H1 (cell line): Measurements from ENCODE around the gene ZNF683. TPM values are rescaled to one million over a fixed set of nuclear protein-coding genes. Genes with fewer than 3 reads are reported as not detected.

Source experiments
- CTCF ChIA-PET: fragments of 300-600 bp; sonication (Branson Sonifier 250); formaldehyde crosslinking; loops from one replicate; lab custom pipeline; 2021; ENCODE audit not compliant: partially characterized antibody; lab: Charles Lee
- POLR2A ChIA-PET: fragments of 300-600 bp; sonication (Branson Sonifier 250); formaldehyde crosslinking; loops from one replicate; lab custom pipeline; 2021; ENCODE audit warnings: inconsistent platforms; ENCODE audit not compliant: partially characterized antibody; lab: Charles Lee
- DNase-seq, 2 experiments: peaks; one replicate each; pipeline versions ENCODE4 v3.0.0 to v3.0.0-alpha.2; 2010 to 2022; ENCODE audit warnings: low spot score in 2 of 2, low read depth in 1 of 2, mixed read lengths in 1 of 2
- FAIRE-seq: peaks from 2 replicates; lab custom pipeline; 2011; peaks lifted over from hg19 to GRCh38; lab: Jason Lieb, UNC
- H2AFZ ChIP-seq: 2 replicates; pipeline ENCODE4 v1.8.1; 2012; ENCODE audit warnings: low read length, inconsistent platforms
- H2AK5ac ChIP-seq: 2 replicates; pipeline ENCODE4 v1.6.1; 2013; ENCODE audit warnings: low read depth, low read length
- H2BK120ac ChIP-seq: replicated peaks from 2 replicates; pipeline ENCODE3; 2013; ENCODE audit warnings: low read depth, low read length, inconsistent platforms
- H2BK12ac ChIP-seq: 2 replicates; pipeline ENCODE4 v1.6.1; 2013; ENCODE audit warnings: low read depth, low read length
- H2BK15ac ChIP-seq: 2 replicates; pipeline ENCODE4 v1.6.1; 2013; ENCODE audit warnings: low read length
- H2BK20ac ChIP-seq: 2 replicates; pipeline ENCODE4 v1.6.1; 2013; ENCODE audit warnings: low read length
- H2BK5ac ChIP-seq: 2 replicates; pipeline ENCODE4 v1.6.1; 2013; ENCODE audit warnings: low read depth, low read length
- H3K14ac ChIP-seq: 2 replicates; pipeline ENCODE4 v1.6.1; 2013; ENCODE audit warnings: inconsistent platforms; ENCODE audit not compliant: insufficient read length
- H3K18ac ChIP-seq: 2 replicates; pipeline ENCODE4 v1.6.1; 2013; ENCODE audit warnings: low read length; ENCODE audit errors: extremely low read depth
- H3K23ac ChIP-seq: 2 replicates; pipeline ENCODE4 v1.6.1; 2013; ENCODE audit warnings: inconsistent platforms; ENCODE audit not compliant: insufficient read length
- H3K23me2 ChIP-seq: 2 replicates; pipeline ENCODE4 v1.6.1; 2013; ENCODE audit warnings: low read depth, low read length
- H3K27ac ChIP-seq: 2 replicates; pipeline ENCODE4 v1.6.1; 2011; ENCODE audit warnings: low read depth, low read length, inconsistent platforms
- H3K27me3 ChIP-seq, 4 experiments: replicated peaks in 1 of 4; 1 replicate in 1 of 4; 2 replicates in 3 of 4; pipeline versions ENCODE4 v1.6.1 to v1.8.1; 2011 to 2013; ENCODE audit warnings: low read length in 3 of 4, mild to moderate bottlenecking in 3 of 4, inconsistent platforms in 2 of 4, mixed read lengths in 2 of 4, moderate library complexity in 1 of 4; ENCODE audit not compliant: control insufficient read depth in 3 of 4, insufficient read depth in 3 of 4; ENCODE audit errors: extremely low read depth in 1 of 4
- H3K36me3 ChIP-seq, 4 experiments: 2 replicates each; pipeline versions ENCODE4 v1.6.1 to v1.8.1; 2011 to 2013; ENCODE audit warnings: mild to moderate bottlenecking in 4 of 4, low read length in 3 of 4, moderate library complexity in 2 of 4, control low read depth in 1 of 4, inconsistent platforms in 1 of 4; ENCODE audit not compliant: insufficient read depth in 4 of 4, control insufficient read depth in 2 of 4
- H3K4ac ChIP-seq: replicated peaks from 2 replicates; pipeline ENCODE3; 2013; ENCODE audit warnings: low read length, low read depth, mixed read lengths, inconsistent platforms; ENCODE audit not compliant: insufficient read length
- H3K4me1 ChIP-seq, 4 experiments: replicated peaks in 1 of 4; 1 replicate in 1 of 4; 2 replicates in 3 of 4; pipeline versions ENCODE4 v1.6.1 to v1.8.1; 2011 to 2013; ENCODE audit warnings: low read length in 3 of 4, inconsistent platforms in 2 of 4, mixed read lengths in 1 of 4; ENCODE audit not compliant: insufficient read depth in 4 of 4, control insufficient read depth in 3 of 4
- H3K4me2 ChIP-seq, 2 experiments: 2 replicates each; pipeline versions ENCODE4 v1.6.1 to v1.8.1; 2011 to 2013; ENCODE audit warnings: low read depth in 2 of 2, low read length in 2 of 2, control low read depth in 1 of 2, inconsistent platforms in 1 of 2, mild to moderate bottlenecking in 1 of 2; ENCODE audit not compliant: insufficient read depth in 1 of 2
- H3K4me3 ChIP-seq, 4 experiments: fragments of 200-600, 300-600 bp in 1 of 4; sonication (generic), shearing (Covaris generic), sonication (Bioruptor Twin) in 1 of 4; 2 replicates each; pipeline versions ENCODE4 v1.5.1 to v1.8.1; 2011 to 2016; ENCODE audit warnings: low read length in 4 of 4, low read depth in 3 of 4, control low read depth in 2 of 4, inconsistent platforms in 2 of 4, mild to moderate bottlenecking in 2 of 4, mixed read lengths in 1 of 4, moderate library complexity in 1 of 4; ENCODE audit not compliant: insufficient read depth in 2 of 4; ENCODE audit errors: extremely low read depth in 1 of 4
- H3K56ac ChIP-seq: replicated peaks from 2 replicates; pipeline ENCODE3; 2013; ENCODE audit warnings: low read depth, mild to moderate bottlenecking, mixed read lengths, low read length, inconsistent platforms; ENCODE audit not compliant: insufficient read length
- H3K79me1 ChIP-seq: 2 replicates; pipeline ENCODE4 v1.6.1; 2013; ENCODE audit warnings: low read depth, low read length, control low read depth
- H3K79me2 ChIP-seq, 2 experiments: 2 replicates each; pipeline versions ENCODE4 v1.6.1 to v1.8.1; 2012 to 2013; ENCODE audit warnings: low read length in 2 of 2, mild to moderate bottlenecking in 2 of 2, inconsistent platforms in 1 of 2; ENCODE audit not compliant: insufficient read depth in 2 of 2, control insufficient read depth in 1 of 2
- H3K9ac ChIP-seq, 4 experiments: replicated peaks in 1 of 4; 1 replicate in 1 of 4; 2 replicates in 3 of 4; pipeline versions ENCODE4 v1.6.1 to v1.8.1; 2011 to 2013; ENCODE audit warnings: low read depth in 3 of 4, low read length in 3 of 4, control low read depth in 2 of 4, mild to moderate bottlenecking in 2 of 4, moderate library complexity in 2 of 4, inconsistent platforms in 1 of 4; ENCODE audit errors: extremely low read depth in 1 of 4
- H3K9me3 ChIP-seq, 2 experiments: 2 replicates each; pipeline versions ENCODE4 v1.6.1 to v1.8.1; 2012 to 2013; ENCODE audit warnings: mild to moderate bottlenecking in 2 of 2, moderate library complexity in 2 of 2, control low read depth in 1 of 2, inconsistent platforms in 1 of 2, low read depth in 1 of 2, low read length in 1 of 2, mixed read lengths in 1 of 2; ENCODE audit not compliant: insufficient read depth in 2 of 2
- H4K20me1 ChIP-seq, 2 experiments: replicated peaks in 1 of 2; 2 replicates each; pipeline versions ENCODE3 to v1.8.1; 2011 to 2013; ENCODE audit warnings: inconsistent platforms in 2 of 2, low read length in 2 of 2, mild to moderate bottlenecking in 1 of 2; ENCODE audit not compliant: insufficient read depth in 2 of 2, control insufficient read depth in 1 of 2
- H4K5ac ChIP-seq: 2 replicates; pipeline ENCODE4 v1.6.1; 2013; ENCODE audit warnings: low read length, low read depth, mixed read lengths, inconsistent platforms; ENCODE audit not compliant: insufficient read length
- H4K8ac ChIP-seq: 2 replicates; pipeline ENCODE4 v1.8.0; 2013; ENCODE audit warnings: mild to moderate bottlenecking, moderate library complexity, low read length, inconsistent platforms; ENCODE audit not compliant: insufficient read depth; ENCODE audit errors: extremely low read depth
- H4K91ac ChIP-seq: replicated peaks from 2 replicates; pipeline ENCODE3; 2013; ENCODE audit warnings: low read length, mixed read lengths, inconsistent platforms; ENCODE audit not compliant: insufficient read length
- BCL11A ChIP-seq, 2 experiments: IDR thresholded peaks; one replicate each; pipeline ENCODE4 v1.6.1; 2011; ENCODE audit warnings: low read depth in 2 of 2, low read length in 2 of 2, mild to moderate bottlenecking in 2 of 2
- CEBPB ChIP-seq: IDR thresholded peaks from 2 replicates; pipeline ENCODE4 v1.6.1; 2012; ENCODE audit warnings: low read depth, low read length
- JUND ChIP-seq: IDR thresholded peaks from 2 replicates; pipeline ENCODE4 v1.6.1; 2011; ENCODE audit warnings: mild to moderate bottlenecking, improper control_type of control experiment, low read length
- NRF1 ChIP-seq: IDR thresholded peaks from 2 replicates; pipeline ENCODE4 v1.6.1; 2011; ENCODE audit warnings: mild to moderate bottlenecking, low read depth, low read length, improper control_type of control experiment
- POLR2AphosphoS5 ChIP-seq: IDR thresholded peaks from 2 replicates; pipeline ENCODE4 v1.6.1; 2011; ENCODE audit warnings: low read depth, low read length
- POU5F1 ChIP-seq: IDR thresholded peaks from 2 replicates; pipeline ENCODE4 v1.6.1; 2011; ENCODE audit warnings: low read depth, mild to moderate bottlenecking, low read length, moderate library complexity
- RFX5 ChIP-seq: IDR thresholded peaks from 2 replicates; pipeline ENCODE4 v1.6.1; 2011; ENCODE audit warnings: low read depth, low read length, improper control_type of control experiment, borderline replicate concordance
- SAP30 ChIP-seq: fragments of 300-600 bp; sonication (generic); IDR thresholded peaks from 2 replicates; pipeline ENCODE4 v1.7.1; 2012; ENCODE audit warnings: low read length, moderate library complexity, mild to moderate bottlenecking, inconsistent platforms; ENCODE audit not compliant: insufficient read depth, insufficient replicate concordance
- SIRT6 ChIP-seq: IDR thresholded peaks from one replicate; pipeline ENCODE4 v1.7.1; 2012; ENCODE audit warnings: low read length, inconsistent platforms
- TBP ChIP-seq: IDR thresholded peaks from 2 replicates; pipeline ENCODE4 v1.6.1; 2011; ENCODE audit warnings: low read depth, low read length, improper control_type of control experiment
- WGBS, 2 experiments: shearing (Covaris generic) in 1 of 2; methylation state at CpG; one replicate each; pipeline versions ENCODE4 v1.1.6 to v1.1.7; 2013 to 2015; ENCODE audit warnings: low lambda C conversion rate in 2 of 2, mixed read lengths in 2 of 2, inconsistent platforms in 1 of 2, low coverage in 1 of 2, missing lambda C conversion rate in 1 of 2; ENCODE audit not compliant: insufficient replicate concordance in 2 of 2, insufficient coverage in 1 of 2, insufficient read length in 1 of 2; ENCODE audit errors: extremely low coverage in 1 of 2, missing lambda C conversion rate in 1 of 2; 5-methylcytosine and 5-hydroxymethylcytosine counted together
- polyA plus RNA-seq, 7 experiments: library from polyadenylated mRNA; depleted of rRNA in 3 of 7; stranded (reverse) in 5 of 7; unstranded in 2 of 7; fragments of >200 nt in 5 of 7; fragments of 200-250 nt in 2 of 7; gene quantifications; 1 replicate in 5 of 7; 2 replicates in 1 of 7; 4 replicates in 1 of 7; pipeline versions ENCODE4 v1.2.1 to v1.2.3, GENCODE V29; 2011 to 2013; ENCODE audit warnings: missing spikeins in 2 of 7, mixed read lengths in 2 of 7
- total RNA-seq: library from RNA; stranded (reverse); fragmentation: NEBNext Ultra II Directional; extraction: Animal tissue kit (Norgen Biotek cat#: 25700); gene quantifications from 2 replicates; pipeline ENCODE4 v1.2.1, GENCODE V29; 2021

ZNF683 gene
- total and polyA plus RNA-seq, 2 of the 8 experiments (the other 6 are each of a cell fraction or from before 2014, with no cell fraction given): not detected

- Histone ChIP-seq H2BK5ac (no peak within 1 kb of the TSS; the same call in 1 of the 2 replicates), H3K79me1 (no peaks in the 10 kb centered on the region), H3K4me3 (no peak within 1 kb of the TSS; a peak in 1 of 8 replicates), H2BK120ac (no peak within 1 kb of the TSS), H4K91ac (peak within 1 kb of the TSS; percentile 41), H3K14ac (no peak within 1 kb of the TSS), H2BK20ac (peak within 1 kb of the TSS; percentile 3; the same call in 1 of the 2 replicates), H3K79me2 (no peaks in the 10 kb centered on the region), H3K56ac (no peak within 1 kb of the TSS), H3K27me3 (no peaks in the 10 kb centered on the region), H3K36me3 (peaks cover 0 to 3% (median 2%) of the 10 kb centered on the region in 4 experiments; a peak in 4 of 8 replicates), H3K23me2 (no peaks in the 10 kb centered on the region), H3K18ac (0 out of 2 replicates have a peak within 1 kb of the TSS, but pooled peaks have one; percentile 19), H3K4me1 (peaks cover 4 to 16% (median 8%) of the 10 kb centered on the region in 4 experiments), H2AK5ac (no peak within 1 kb of the TSS), H2BK12ac (peak within 1 kb of the TSS; percentile 68; the same call in 1 of the 2 replicates), H3K4ac (no peak within 1 kb of the TSS), H2AFZ (no peak within 1 kb of the TSS), H3K9ac (no peak within 1 kb of the TSS), H2BK15ac (peak within 1 kb of the TSS; percentile 20; the same call in 1 of the 2 replicates), H4K5ac (peak within 1 kb of the TSS; percentile 41), H4K20me1 (no peaks in the 10 kb centered on the region), H3K4me2 (peak within 1 kb of the TSS in 1 of 2 experiments; percentile 24; a peak in 1 of 4 replicates), H3K23ac (no peak within 1 kb of the TSS), H3K27ac (no peak within 1 kb of the TSS), H3K9me3 (no peaks in the 10 kb centered on the region), H4K8ac (peak within 1 kb of the TSS; percentile 51; the same call in 1 of the 2 replicates)
- 75% methylated on average over 12 of the region's 12 CpGs; no CpG with 5 or more reads in 1 of the 2 experiments for WGBS, 2 experiments
- FAIRE-seq: peak; percentile 36
- no peak for DNase-seq
- TF ChIP-seq BCL11A (IDR thresholded peaks at IDR 0.05; ENCODE audit: low read depth in 2 of 2, low read length in 2 of 2) (no peak), SIRT6 (no peak), CEBPB (no peak), RFX5 (no peak), POU5F1 (no peak), SAP30 (no peak), TBP (no peak), JUND (no peak), NRF1 (no peak), POLR2AphosphoS5 (no peak)
- ChIA-PET CTCF (interaction anchor here (0.6 to 57.0 kb wide), 17 partner anchors 9 to 221 kb away, joined by 3 to 1530 read pairs (median 3); partner anchors contain the start of genes CATSPER4, CEP85, SH3BGRL3 and UBXN11), POLR2A (interaction anchor here (0.7 to 5.0 kb wide), 16 partner anchors 11 to 154 kb away, joined by 3 to 29 read pairs (median 6); partner anchors contain the start of genes HMGN2, LIN28A, SH3BGRL3 and UBXN11)
Measured at GRCh38 chr1:26317612-26318337, 54.8 kb downstream of the ZNF683 start, which contains the start of gene CD52. CD52 (plus strand) TSS chr1:26317958; CDS start chr1:26318018, 60 bp downstream.
